SKM-1 treated with dmso at 0.1 percent for 144 hours (cell line): ENCODE data around the gene ATOH8.

Source experiments
- DNase-seq: peaks from one replicate; lab custom pipeline; 2025; ENCODE audit not compliant: unreplicated experiment; lab: John Stamatoyannopoulos, UW

The ATOH8 gene

DNA sequence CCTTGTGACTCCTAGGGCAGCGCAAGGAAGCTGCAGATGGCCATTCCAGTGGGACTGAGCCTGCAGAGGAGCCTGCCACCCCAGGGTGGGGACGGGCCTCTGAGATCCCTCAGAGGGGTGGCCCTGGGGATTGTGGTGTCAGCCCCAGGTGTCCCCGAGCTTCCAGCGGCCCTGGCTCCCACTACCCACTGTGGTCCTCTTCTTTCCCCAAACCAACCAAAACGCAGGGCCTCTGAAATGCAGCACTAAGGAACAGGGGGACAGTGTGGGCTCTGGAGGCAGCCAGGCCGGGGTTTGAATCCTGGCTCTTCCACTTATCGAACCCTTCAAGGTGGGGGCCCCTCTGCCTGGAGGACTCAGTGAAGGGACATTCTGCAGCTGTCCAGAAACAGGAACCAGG is 32.7 kb downstream of the ATOH8 start:
- no peak for DNase-seq

DNA sequence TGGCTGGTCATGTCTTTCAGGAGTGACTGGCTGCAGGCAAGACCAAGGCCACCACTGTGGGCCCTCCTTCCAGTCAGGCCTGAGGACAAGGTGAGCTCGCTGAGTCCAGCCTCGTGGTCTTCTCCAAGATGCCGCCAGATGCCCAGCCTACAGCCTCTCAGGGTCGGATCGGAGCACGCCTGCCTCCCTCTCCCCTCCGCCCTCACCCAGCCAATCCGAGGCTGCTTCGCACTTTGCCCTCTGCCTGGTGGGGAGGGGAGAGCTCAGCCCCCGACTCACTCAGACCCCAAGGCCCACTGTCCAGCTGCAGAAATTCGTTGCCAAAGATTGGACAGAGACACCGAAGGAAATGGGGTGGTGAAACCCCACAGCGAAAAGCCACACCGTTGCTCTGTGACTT is 33.1 kb downstream of the ATOH8 start:
- DNase-seq, result no peak

DNA sequence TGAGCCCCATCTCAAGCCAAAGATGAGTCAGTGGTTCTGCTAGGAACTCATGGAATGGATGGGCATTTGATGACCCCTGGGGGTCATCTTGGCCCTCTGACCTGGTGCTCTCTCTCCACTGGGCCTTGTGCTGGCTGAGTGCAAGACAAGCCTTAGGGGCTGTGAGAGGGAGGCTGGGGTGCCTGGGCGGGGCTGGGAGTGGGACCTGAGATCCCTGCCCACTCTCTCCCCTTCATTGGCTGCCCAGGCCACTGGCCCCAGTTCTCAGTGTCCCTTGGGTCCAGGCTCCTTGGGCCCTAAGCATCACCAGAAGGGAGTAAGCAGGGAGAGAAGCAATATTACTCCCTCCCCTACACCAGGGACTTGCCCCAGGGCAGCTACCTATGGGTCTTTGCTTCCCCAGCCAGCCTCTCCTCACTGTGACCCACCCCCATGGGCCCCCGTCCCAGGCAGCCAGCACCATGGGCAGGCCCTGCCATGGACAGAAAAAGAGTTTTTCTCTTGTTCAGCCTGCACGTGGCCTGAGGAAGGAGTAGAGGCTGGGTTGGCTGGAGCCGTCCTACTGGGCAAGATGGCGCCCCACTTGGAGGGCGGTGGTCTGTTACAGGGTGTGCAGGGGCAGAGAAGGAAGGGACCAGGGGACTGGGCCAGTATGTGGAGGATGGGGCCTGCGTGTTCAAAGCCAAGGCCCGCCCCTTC is 33.6 kb downstream of the ATOH8 start:
- no peak for DNase-seq

DNA sequence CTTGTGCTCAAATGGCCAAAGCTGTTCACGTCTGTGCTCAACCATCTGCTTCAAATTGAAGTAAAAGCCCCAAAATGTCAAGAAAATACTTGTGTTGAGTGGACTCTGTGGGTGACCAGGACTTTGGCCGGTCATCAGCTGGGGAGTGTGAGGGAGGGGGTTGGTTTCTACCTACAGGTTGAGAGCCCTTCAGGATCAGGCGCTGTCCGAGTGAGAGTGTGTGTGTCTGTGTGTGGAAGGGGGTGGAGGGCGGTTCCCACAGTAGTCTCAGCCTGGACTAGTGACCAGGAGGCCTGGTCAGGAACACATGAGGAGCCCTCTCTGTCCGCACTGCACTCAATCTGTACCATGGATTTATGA is 34.2 kb downstream of the ATOH8 start:
- no peak for DNase-seq

DNA sequence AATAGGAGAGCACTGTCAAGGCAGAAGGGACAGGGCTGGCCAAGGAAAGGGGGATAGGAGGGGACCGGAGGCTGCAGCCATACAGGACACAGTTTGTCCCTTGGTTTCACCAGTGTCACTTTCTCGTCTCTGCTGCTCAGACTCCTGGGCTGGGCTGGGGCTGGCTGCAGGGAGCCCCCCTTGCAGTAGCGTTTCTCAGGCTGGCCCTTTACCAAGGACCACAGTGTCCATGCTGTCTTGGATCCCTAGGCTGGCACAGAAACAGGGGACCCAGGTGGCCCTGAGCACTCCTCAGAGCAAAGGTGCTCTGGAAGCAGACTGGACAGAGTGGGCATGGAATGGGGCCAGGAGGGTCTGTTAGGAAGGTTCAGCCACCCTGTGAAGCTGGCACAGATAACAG is 34.8 kb downstream of the ATOH8 start:
- no peak for DNase-seq

DNA sequence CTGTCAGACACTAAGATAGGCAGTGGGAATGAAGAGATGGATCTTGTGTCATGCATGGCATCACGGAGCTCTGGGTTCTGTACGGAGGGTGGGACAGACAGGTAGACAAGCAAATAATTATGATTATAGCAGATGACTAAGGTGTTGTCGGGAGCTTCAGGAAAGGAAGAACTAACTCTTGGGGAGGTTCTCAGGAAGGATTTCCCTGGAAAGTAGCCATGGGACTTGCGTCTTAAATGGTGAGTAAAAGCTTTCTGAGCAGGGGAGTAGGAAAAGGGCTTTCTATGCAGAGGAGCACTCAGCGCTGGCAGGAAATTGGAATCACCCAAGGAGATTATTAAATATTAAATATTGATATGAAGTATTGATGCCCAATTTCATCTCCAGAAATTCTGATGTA is 35.5 kb downstream of the ATOH8 start:
- no peak for DNase-seq

DNA sequence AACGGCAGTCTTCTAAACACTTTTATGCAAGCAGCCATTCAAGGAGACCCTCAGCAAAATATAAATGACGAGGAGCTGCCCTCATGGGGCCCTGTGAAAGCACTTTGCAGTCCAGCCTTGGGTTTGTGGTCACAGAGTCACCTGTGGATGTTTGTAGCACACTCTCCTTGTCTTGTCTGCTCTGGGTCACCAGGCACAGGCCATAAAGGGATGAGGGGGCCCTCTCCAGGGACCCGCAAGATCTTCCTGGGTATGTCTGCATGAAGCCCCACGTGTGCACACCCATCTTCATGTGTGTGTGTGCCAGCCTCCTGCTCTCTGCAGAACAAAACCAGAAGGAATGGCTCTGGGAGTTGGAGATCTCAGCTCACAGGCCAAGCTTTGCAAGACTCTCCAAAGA is 36.2 kb downstream of the ATOH8 start:
- no peak for DNase-seq

DNA sequence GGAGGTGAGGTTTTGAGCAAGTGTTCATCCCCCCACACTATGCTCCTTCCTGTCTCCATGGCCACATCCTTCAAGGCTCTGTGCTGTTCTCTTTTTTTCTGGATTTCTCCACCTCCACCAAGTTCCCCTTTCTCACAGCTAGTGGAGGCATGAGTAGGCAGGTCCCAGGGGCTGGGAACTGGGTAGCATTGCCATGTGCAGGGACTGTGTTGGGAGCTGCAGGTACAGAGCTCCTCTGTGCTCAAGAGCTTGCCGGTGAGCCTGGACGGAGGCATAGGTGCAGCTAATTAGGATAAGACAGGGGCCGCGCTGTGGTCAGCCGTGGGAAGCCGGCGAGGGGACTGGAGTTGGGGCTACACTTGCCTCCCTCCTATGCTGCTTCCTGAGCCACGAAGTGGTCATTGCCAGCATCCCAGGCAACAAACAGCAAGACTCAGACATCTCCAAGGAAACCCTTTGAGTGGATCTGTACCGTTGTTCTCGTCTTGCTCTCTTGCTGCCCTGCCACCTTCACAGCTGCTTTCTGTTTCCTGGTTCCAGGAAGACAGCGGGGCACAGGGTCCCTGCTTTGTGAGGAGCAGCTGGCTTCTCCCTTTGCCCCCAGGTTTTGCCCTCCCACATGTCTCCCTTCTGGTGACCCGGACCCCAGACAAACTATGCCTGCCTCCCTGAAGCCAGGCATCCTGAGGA is 36.9 kb downstream of the ATOH8 start:
- DNase-seq, result peak; percentile 99

DNA sequence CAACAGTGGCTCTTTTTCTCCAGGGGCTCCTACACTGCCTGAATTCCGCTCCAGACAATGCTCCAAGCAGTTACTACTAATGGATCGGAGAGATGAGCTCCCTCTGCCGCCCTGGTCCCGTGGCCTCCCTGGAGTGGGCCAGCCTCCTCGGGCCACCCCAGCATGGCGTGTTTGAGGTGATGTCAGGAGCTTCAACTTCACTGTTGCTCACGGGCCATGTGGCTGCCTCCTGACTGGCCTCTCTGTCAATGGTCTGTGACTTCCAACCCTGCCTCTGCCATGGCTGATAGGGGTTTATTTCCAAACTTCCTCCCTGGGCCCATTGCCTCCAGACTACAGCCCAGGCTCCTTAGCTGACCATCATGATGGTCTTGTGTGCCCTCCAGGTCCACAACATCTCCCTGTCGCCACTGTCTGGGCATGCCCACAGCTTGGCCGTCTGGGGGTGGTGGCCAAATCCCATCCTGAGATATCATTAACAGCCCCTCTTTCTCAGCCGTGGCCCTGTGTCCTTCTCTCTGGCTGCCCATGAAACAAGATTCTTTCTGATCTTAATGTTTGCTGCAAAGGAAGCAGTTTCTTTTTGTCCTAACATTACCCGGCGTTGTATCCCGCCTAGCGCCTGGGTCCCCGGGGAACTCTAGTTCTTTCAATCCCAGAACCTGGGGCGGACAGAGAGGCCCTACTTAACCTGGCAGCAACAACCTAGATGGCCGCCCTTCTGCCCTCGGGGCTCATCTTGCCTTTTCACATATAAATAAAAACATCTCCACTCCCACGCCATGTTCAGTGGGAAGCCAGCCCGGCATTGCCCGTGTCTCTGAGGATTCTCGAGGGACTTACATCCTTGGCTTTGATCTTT is 38.1 kb downstream of the ATOH8 start:
- DNase-seq, result no peak

DNA sequence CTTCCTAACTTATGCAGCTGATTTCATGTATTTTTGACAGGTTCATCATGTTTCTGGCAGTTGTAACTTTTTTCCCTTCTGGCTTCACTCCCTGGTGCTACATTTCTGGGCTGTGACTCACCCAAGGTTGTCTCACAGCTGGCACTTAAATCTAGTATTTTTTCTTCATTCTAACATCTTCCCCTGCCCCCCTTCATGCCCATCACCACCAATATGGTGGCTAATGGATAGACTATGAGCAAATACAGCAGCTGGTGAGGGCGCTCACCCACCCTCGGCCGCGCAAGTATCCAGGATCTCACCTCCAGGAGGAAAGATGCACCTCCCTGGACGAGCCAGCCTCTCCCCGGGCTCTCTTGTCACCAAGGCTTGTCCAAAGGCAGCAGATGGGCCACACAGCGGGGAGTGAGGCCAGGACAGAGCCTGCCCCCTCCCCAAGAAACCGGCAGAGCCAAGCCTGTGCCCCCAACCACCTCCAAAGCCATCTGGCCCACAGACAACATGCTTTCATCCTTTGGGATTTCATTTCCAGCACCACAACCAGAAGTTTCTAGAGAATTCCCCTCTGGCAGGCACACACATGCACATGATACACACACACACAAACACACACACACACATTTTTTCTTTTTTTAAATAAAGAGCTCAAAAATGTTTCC is 39.1 kb downstream of the ATOH8 start:
- no peak for DNase-seq

DNA sequence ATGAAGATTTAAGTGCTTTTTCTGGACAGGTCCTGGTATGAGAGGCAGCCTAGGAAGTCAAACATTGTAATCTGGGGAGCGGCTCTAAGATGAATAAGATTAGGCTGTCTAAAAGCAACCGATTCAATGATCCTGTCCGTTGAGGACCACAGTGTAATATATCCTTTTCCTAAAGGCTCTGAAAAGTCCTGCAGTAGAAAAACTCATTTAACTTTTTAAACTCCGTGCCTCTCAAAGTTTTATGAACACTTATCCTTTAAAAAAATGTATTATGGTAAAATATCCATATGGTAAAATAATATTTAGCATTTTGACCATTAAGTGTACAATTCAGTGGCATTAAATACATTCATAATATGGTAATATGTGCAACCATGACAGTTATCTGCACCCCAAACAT is 39.8 kb downstream of the ATOH8 start:
- no peak for DNase-seq

DNA sequence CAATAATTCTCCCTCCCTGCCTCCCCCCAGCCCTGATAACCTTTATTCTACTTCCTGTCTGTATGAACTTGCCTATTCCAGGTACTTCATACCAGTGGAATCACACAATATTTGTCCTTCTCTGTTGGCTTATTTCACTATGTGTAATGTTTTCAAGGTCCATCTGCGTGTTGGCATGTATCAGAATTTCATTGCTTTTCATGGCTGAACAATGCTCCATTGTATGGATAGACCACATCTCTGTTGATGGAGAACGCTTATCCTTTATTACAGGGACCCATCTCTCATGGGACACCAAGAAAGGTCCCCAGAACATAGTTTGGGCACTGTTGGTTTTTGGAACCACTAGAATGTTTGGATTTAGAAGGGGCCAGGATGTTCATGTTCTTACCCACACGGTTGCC is 40.2 kb downstream of the ATOH8 start:
- DNase-seq, result no peak

DNA sequence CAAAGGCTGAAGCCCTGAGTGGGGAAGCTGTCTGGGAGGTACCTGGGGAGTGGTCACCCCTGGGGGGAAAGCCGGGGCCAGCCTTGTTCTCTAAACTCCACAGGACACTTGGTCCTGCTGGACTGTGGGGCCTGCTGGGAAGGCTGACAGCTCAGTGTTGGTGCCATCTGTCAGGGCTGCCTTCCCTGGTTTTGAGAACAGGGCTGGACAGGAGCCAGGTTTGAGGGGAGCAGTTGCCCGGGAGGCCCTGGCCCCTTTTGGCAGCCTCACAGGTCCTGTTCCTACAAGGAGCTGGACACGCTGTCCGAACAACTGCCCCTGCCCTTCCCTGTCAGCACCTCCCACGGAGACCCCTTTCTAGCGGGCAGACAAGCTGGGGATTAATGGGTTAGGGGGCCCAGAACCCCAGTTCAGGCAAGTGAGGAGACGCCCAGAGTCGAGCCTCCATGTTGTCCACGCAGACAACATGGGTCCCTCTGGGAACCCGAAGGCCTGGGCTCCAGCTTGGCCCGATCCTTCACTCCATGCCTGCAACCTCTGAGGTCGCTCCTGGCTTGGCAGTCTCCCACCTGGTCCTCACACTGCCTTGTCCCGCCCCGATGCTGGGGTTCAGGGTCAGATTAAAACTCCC is 40.8 kb downstream of the ATOH8 start:
- no peak for DNase-seq

DNA sequence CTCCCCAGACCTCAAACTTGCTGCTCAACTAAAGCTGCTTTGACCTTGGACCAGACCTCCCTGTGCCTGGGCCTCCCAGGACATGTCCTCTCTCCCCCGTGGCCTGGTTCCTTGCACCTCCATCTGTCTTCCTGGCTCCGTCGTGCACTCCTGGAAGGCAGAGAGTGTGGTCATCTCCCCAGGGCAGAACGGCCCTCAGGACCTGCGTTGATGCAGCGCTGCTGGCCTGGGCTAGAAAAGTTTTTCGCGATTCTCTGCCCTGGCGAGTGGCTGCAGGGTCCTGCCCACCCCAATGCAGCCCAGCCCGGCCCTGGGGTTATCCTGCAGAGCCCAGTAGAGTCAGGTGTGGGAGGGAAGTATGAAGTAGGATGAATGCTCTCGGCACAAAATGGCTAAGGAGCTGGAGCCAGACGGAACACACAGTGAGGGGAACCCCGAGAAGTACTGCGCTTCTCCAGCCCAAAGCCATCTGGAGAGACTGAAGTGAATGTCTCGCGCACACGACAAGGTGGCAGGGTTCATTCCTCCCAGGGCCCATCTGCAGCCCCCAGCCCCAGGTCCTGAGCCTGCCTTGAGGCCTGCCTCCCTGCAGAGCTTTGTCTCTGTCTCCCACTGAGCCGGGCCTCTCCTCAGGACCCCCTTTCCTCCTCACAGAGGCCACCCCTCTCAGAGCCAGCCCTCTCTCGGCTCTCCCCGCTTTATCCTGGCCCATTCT is 41.7 kb downstream of the ATOH8 start:
- no peak for DNase-seq

DNA sequence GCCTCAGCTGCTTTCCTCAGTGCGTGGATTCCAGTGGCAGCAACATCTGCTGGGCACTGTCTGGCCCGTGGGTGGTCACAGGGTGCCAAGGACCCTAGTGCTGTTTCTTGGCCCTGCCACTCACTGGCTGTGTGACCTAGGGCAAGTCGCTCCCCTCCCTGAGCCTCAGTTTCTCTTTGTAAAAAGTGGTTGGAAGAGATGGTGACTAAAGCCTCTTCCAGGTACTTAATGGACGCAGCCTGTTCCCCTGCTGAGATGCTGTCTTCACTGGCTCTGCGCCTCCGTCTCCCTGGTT is 42.2 kb downstream of the ATOH8 start:
- DNase-seq, result no peak

DNA sequence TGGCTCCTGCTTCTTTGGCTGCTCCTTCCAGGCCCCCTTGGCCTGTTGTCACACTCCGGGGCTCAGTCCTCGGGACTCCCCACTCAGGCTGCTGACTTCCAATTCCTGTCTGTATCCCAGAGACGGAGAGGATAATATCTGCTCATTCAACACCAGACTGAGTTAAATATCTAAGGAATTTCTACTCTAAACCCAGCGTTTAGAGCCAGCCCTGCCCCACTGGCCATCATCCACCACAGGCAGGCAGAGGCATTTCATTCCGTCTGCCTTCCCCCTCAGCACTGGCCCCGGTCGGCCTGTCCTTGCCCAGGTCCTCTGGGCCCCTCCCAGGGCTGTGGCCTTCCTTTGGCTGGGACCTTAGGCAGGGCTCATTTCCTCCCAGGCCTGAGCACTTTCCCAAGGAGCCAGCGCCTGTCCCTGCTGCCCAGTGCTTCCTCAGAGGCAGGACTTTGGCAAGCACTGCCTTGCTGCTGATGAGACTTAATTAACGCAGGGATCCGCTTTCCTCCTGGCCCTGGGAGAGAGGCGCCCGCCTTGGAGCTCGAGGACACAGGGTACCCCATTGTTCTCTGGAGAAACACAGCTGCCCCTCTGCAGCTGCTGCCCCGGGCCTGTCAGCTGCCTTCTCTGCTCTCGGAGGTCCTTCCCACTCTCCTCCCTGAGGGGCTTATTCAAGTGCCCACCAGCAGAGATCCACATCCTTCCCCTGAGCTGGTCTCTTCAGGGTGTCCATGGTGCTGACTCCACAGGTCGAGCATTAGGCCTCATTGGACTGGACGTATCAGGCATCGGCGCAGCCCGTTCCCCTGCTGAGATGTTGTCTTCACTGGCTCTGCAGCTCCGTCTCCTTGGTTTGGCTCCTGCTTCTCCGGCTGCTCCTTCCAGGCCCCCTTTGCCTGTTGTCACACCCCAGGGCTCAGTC is 42.8 kb downstream of the ATOH8 start:
- no peak for DNase-seq

DNA sequence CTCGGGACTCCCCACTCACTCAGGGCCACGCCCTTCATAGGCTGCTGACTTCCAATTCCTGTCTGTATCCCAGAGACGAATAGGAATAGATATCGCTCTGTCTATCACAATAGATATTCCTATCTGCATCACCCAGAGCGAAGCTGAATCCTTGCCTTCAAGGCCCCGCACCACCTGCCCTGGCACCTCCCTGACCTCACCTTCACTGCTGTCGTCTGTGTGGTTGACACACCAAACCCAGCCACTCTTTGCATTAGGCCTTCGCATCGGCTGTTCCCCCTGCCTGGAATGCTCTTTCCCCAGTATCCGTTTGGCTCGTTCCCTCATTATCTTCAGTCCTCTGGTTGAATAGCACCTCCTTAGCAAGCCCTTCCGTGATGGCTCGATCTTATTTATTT is 43.5 kb downstream of the ATOH8 start:
- no peak for DNase-seq

DNA sequence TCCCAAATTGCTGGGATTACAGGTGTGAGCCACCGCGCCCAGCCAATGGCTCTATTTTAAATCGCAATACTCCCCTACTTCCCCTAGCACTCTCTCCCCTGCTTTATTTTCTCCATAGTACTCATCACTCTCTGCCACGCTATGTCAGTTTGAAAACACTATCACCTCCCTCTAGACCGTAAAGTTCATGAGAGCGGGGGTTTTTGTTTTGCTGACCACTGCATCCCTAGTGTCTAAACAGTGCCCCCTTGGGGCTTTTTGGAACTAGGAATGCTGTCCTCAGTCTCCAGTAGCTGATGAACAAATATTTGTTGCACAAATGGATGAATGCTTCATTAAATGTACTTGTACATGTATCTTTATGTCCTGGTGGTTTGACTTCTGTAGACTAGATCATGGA is 44.1 kb downstream of the ATOH8 start:
- DNase-seq, result no peak

DNA sequence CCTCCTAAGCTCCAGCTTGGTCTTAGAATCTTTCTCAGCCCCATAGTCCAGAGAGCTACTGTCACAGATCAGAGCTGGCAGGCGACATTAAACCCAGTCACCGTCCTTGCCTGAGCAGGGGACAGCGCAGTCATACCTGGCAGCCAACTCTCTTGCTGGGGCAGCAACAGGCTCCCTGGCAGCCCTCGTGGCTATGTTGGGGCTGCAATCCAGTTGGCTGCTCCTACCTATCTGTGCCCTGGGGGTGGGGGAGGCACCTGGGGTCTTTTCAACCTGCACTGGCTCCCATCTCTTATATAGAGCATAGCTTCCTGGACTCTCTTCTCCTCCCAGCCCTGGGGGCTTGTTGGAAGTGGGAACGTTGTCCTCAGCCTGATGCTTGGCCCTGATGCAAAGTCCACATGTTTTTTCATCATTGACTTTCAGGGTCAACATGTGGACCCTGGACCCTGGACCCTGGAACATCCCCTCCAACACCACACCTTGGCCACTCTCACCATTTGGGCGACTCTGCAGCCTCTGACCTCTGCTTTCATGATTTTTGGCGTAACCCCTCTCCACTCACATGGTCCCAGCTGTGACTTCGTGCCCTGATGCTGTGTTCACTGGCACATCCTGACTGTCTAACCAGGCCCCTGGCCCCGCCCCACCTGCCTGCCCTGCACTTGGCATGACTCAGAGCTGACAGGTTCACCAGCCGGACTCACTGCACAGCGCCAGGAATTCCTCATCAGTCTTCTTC is 45.6 kb downstream of the ATOH8 start:
- no peak for DNase-seq
